A673 (cell line): Measurements from ENCODE around the gene HERC3. TPM values are rescaled to one million over a fixed set of nuclear protein-coding genes. Genes with fewer than 3 reads are reported as not detected.

ENCODE experiments used
- BruUV-seq: library from RNA; stranded (reverse); fragments of 400-500 nt; replicated peaks from 2 replicates; lab custom pipeline; 2021; lab: Mats Ljungman, UMichigan
- CTCF ChIA-PET: fragments of 300-600 bp; sonication (Branson Sonifier 250); formaldehyde crosslinking; loops from one replicate; lab custom pipeline; 2022; ENCODE audit warnings: antibody characterized with exemption; lab: Charles Lee
- POLR2A ChIA-PET: fragments of 300-600 bp; sonication (Branson Sonifier 250); formaldehyde crosslinking; loops from one replicate; lab custom pipeline; 2022; ENCODE audit warnings: antibody characterized with exemption; ENCODE audit not compliant: low non-redundant PET; lab: Charles Lee
- DNase-seq: peaks from one replicate; pipeline ENCODE4 v3.0.0-alpha.2; 2015; ENCODE audit warnings: low spot score
- H3K27ac ChIP-seq: fragments of 200-600 bp; sonication (generic); 2 replicates; pipeline ENCODE4 v1.5.1; 2016; ENCODE audit warnings: mixed run types, low read depth, mild to moderate bottlenecking, mixed read lengths, antibody characterized with exemption, low read length; ENCODE audit not compliant: poor library complexity, severe bottlenecking
- H3K27me3 ChIP-seq: fragments of 200-600 bp; sonication (generic); replicated peaks from 2 replicates; pipeline ENCODE4 v1.6.1; 2017; ENCODE audit warnings: mixed run types, low read depth, mild to moderate bottlenecking, mixed read lengths, antibody characterized with exemption, low read length; ENCODE audit not compliant: insufficient read depth, poor library complexity
- H3K36me3 ChIP-seq: fragments of 200-600 bp; sonication (generic); 2 replicates; pipeline ENCODE4 v1.6.1; 2016; ENCODE audit warnings: mixed run types, mild to moderate bottlenecking, mixed read lengths, antibody characterized with exemption, low read length; ENCODE audit not compliant: insufficient read depth, poor library complexity, severe bottlenecking
- H3K4me1 ChIP-seq: fragments of 200-600 bp; sonication (generic); 2 replicates; pipeline ENCODE4 v1.6.1; 2017; ENCODE audit warnings: mixed run types, mild to moderate bottlenecking, mixed read lengths, antibody characterized with exemption, low read length; ENCODE audit not compliant: insufficient read depth, poor library complexity, severe bottlenecking
- H3K4me3 ChIP-seq: fragments of 200-600 bp; sonication (generic); 2 replicates; pipeline ENCODE4 v1.5.1; 2016; ENCODE audit warnings: low read depth, mixed run types, mild to moderate bottlenecking, mixed read lengths, low read length; ENCODE audit not compliant: poor library complexity, severe bottlenecking
- H3K9me3 ChIP-seq: fragments of 200-600 bp; sonication (generic); 2 replicates; pipeline ENCODE4 v1.6.1; 2016; ENCODE audit warnings: mixed run types, low read depth, mild to moderate bottlenecking, mixed read lengths, antibody characterized with exemption, low read length; ENCODE audit not compliant: poor library complexity, severe bottlenecking
- EZH2 ChIP-seq: fragments of 200-600 bp; sonication (generic); IDR thresholded peaks from 2 replicates; pipeline ENCODE4 v1.6.1; 2017; ENCODE audit warnings: borderline replicate concordance, low read depth, mild to moderate bottlenecking, mixed read lengths, antibody characterized with exemption, low read length; ENCODE audit not compliant: poor library complexity, severe bottlenecking
- intact Hi-C: fragments of 100-400 bp; cut with micrococcal nuclease; formaldehyde crosslinking; loops from one replicate; pipeline ENCODE4 v1.10.0; 2022; ENCODE audit not compliant: unreplicated experiment
- total RNA-seq: library from RNA; stranded (reverse); gene quantifications from 2 replicates; pipeline ENCODE4 v1.2.3, GENCODE V29; 2021
- TF ChIP-seq, protein P1 (sequence below): fragments of 300-800, 200-600 bp; sonication (generic); conservative IDR thresholded peaks from 2 replicates; pipeline ENCODE4 v1.5.1; 2017; ENCODE audit warnings: low read depth, mild to moderate bottlenecking, antibody characterized with exemption, low read length, moderate library complexity, mixed read lengths

HERC3 gene
- total RNA-seq, 1 experiment from 2014 or later, result 0.71 TPM

DNA sequence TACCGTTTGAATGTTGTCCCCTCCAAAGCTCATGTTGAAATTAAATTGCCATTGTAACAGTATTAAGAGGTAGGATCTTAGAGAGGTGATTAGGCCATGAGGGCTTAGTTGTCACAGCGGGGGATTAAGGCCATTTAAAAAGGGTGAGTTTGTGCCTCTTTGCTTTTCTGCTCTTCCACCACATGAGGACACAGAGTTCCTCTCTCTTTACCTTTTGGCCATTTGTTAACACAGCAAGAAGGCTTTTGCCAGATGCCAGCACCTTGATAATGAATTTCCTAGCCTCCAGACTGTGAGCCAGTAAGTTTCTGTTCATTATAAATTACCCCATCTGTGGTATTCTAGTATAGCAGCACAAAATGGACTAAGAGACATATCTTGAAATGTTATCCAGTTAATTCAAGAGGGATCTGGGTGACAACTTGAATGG is 7.8 kb upstream of the HERC3 start:
- POLR2A ChIA-PET, result no interaction called here
- Histone ChIP-seq H3K36me3 (no peaks in the 10 kb centered on the region), H3K27ac (no peak overlapping the region), H3K27me3 (peaks cover 5% of the 10 kb centered on the region), H3K9me3 (no peaks in the 10 kb centered on the region), H3K4me1 (no peaks in the 10 kb centered on the region), H3K4me3 (no peak overlapping the region)
- CTCF ChIA-PET, result no interaction called here
- intact Hi-C loops, result no loop called here
- TF ChIP-seq, protein P1, sequence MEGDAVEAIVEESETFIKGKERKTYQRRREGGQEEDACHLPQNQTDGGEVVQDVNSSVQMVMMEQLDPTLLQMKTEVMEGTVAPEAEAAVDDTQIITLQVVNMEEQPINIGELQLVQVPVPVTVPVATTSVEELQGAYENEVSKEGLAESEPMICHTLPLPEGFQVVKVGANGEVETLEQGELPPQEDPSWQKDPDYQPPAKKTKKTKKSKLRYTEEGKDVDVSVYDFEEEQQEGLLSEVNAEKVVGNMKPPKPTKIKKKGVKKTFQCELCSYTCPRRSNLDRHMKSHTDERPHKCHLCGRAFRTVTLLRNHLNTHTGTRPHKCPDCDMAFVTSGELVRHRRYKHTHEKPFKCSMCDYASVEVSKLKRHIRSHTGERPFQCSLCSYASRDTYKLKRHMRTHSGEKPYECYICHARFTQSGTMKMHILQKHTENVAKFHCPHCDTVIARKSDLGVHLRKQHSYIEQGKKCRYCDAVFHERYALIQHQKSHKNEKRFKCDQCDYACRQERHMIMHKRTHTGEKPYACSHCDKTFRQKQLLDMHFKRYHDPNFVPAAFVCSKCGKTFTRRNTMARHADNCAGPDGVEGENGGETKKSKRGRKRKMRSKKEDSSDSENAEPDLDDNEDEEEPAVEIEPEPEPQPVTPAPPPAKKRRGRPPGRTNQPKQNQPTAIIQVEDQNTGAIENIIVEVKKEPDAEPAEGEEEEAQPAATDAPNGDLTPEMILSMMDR, result no peak
- DNase-seq, result no peak
- BruUV-seq, result no TSS peak

DNA sequence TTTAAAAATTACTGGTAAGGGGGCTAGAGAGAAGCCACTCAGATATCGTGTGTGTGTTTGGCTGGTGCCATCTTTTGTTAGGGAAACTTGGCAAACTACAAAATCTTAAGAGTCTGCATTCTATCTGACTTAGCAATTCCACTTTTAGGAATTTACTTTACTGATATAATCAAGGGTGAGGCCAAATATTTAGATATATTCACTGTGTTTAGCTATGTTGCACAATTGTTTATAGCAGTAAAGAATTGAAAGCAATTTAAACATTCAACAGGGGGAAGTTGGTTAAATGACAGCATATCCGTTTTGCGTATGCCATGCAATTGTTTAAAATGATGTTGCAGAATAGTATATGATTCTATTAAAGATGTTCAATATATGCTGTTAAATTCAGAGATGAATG is 6.4 kb upstream of the HERC3 start:
- Histone ChIP-seq H3K36me3 (no peaks in the 10 kb centered on the region), H3K27ac (no peak overlapping the region), H3K27me3 (peaks cover 5% of the 10 kb centered on the region), H3K4me1 (no peaks in the 10 kb centered on the region), H3K4me3 (no peak overlapping the region), H3K9me3 (no peaks in the 10 kb centered on the region)
- no peak for DNase-seq
- CTCF ChIA-PET, result no interaction called here
- BruUV-seq, result no TSS peak
- POLR2A ChIA-PET, result no interaction called here
- no peak for TF ChIP-seq EZH2
- TF ChIP-seq, protein P1, result no peak
- intact Hi-C loops, result no loop called here

DNA sequence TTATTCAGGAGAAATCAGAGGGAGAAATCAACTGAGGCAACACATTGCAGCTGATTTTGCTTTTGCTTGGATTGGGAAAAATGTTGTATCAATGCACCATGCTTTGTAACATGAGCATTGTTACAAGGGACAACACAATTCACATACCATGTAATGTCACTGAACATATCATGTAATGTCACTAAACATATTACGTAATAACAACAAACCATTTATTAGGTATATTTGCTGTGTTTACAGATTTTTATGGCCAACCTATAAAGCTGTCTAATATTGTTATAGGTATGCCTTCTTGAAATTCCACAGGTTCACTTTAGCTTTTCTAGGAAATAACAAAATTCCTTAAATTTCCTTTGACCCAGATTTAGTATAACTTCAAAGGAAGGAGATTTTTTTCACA is 5.0 kb upstream of the HERC3 start:
- intact Hi-C loops, result no loop called here
- POLR2A ChIA-PET, result no interaction called here
- H3K4me3 ChIP-seq, result no peak overlapping the region
- H3K9me3 ChIP-seq, result no peaks in the 10 kb centered on the region
- no peaks in the 10 kb centered on the region for H3K36me3 ChIP-seq
- H3K4me1 ChIP-seq, result no peaks in the 10 kb centered on the region
- TF ChIP-seq, protein P1, result no peak
- no peak for TF ChIP-seq EZH2
- H3K27me3 ChIP-seq, result peaks cover 5% of the 10 kb centered on the region
- CTCF ChIA-PET, result no interaction called here
- no peak overlapping the region for H3K27ac ChIP-seq
- no TSS peak for BruUV-seq
- no peak for DNase-seq
